ENCODE results near the gene DYRK1A. TPM values are rescaled to one million over a fixed set of nuclear protein-coding genes. Genes with fewer than 3 reads are reported as not detected.

DYRK1A gene
- total and polyA plus RNA-seq, 10 of the 15 experiments (the other 5 are each of a cell fraction or from before 2014, with no cell fraction given) = 2.4 to 68.6 (median 30.7) TPM

GRCh38 chr21:37514038-37514667 is 147.6 kb downstream of the DYRK1A start:
- H3K9ac ChIP-seq (ENCODE audit: control insufficient read depth, insufficient read depth, low read length) = no peak overlapping the region
- no TSS peak for BruUV-seq (replicated peaks)
- H3K4me2 ChIP-seq (ENCODE audit: control insufficient read depth, insufficient read depth) = no peak overlapping the region
- ATAC-seq = no peak
- no peak overlapping the region for H3K27ac ChIP-seq (ENCODE audit: control insufficient read depth, insufficient read depth)
- no peak overlapping the region for H3K4me3 ChIP-seq
- ChIA-PET RAD21 (ENCODE audit: unreplicated experiment) (no interaction called here), SMC1A (ENCODE audit: uncharacterized antibody, unreplicated experiment) (no interaction called here), POLR2A (no interaction called here), CTCF (no interaction called here)
- H3K79me2 ChIP-seq (ENCODE audit: control insufficient read depth, insufficient read depth, low read length) = no peaks in the 10 kb centered on the region
- H3K36me3 ChIP-seq (ENCODE audit: control insufficient read depth in 2 of 2, insufficient read depth in 2 of 2, low read length in 1 of 2) = peaks cover 20 to 58% of the 10 kb centered on the region in 2 experiments
- intact Hi-C loops (cut with micrococcal nuclease; ENCODE audit: unreplicated experiment) (no loop called here), in situ Hi-C loops (cut with MboI) (no loop called here)
- no peak overlapping the region for H2AFZ ChIP-seq (ENCODE audit: control insufficient read depth, low read depth, low read length)
- WGBS (ENCODE audit: insufficient coverage, insufficient replicate concordance, low lambda C conversion rate, missing lambda C conversion rate) = 51% methylated on average over 8 of the region's 8 CpGs
- TF ChIP-seq EZH2 (IDR thresholded peaks at IDR 0.05; ENCODE audit: borderline replicate concordance, control insufficient read depth, low read depth, low read length) (no peak), POLR2A (IDR thresholded peaks at IDR 0.05; ENCODE audit: low read depth, low read length) (0 out of 2 replicates have a peak, but pooled peaks have one; percentile 20)
- H3K9me3 ChIP-seq (replicated peaks; ENCODE audit: control insufficient read depth, insufficient read depth, low read length) = no peaks in the 10 kb centered on the region
- no peaks in the 10 kb centered on the region for H3K4me1 ChIP-seq (ENCODE audit: control insufficient read depth, insufficient read depth, low read length)
- no peaks in the 10 kb centered on the region for H3K27me3 ChIP-seq (replicated peaks in 1 of 2; ENCODE audit: control insufficient read depth in 2 of 2, insufficient read depth in 2 of 2, low read length in 1 of 2)
- no peaks in the 10 kb centered on the region for H4K20me1 ChIP-seq (ENCODE audit: control insufficient read depth, insufficient read depth)
- DNase-seq (ENCODE audit: low read depth, low spot score) = no peak
- no peak for FAIRE-seq

DNA sequence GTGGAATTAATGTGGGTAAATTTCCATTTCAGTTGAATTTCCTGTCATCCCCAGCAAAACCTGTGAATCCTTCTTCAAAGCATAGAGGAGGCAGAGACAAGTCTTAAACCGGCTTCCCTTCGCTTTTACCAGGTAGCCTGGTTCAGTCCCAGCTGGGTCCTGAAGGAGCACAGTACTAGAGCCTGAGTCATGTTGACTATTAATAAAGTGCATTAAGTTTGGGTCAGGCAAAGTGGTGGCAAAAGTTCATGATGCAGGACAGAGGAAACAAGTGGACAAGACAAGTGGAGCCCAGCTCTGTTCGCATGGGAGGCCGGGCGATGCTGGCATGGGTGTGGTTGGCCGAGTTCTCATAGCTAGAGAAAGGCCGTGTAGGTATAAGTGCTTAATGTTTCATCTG is 150.4 kb downstream of the DYRK1A start:
- 98% methylated on average over 7 of the region's 7 CpGs for WGBS (ENCODE audit: insufficient coverage, insufficient replicate concordance, low lambda C conversion rate, missing lambda C conversion rate)
- H3K4me1 ChIP-seq (ENCODE audit: control insufficient read depth, insufficient read depth, low read length) = no peaks in the 10 kb centered on the region
- TF ChIP-seq FOXK2 (IDR thresholded peaks at IDR 0.05) = no peak
- TF ChIP-seq YBX1 (IDR thresholded peaks at IDR 0.05) = no peak
- peak; percentile 49; the same call in 1 of the 2 replicates for TF ChIP-seq POLR2A (IDR thresholded peaks at IDR 0.05; ENCODE audit: low read depth, low read length)
- no peaks in the 10 kb centered on the region for H4K20me1 ChIP-seq (ENCODE audit: control insufficient read depth, insufficient read depth)
- ChIA-PET POLR2A (no interaction called here), SMC1A (ENCODE audit: uncharacterized antibody, unreplicated experiment) (interaction anchor here (0.6 kb wide), 1 partner anchor 106 kb away, joined by 3 read pairs; no protein-coding TSS in a partner anchor), CTCF (no interaction called here), RAD21 (ENCODE audit: unreplicated experiment) (no interaction called here)
- no peak overlapping the region for H2AFZ ChIP-seq (ENCODE audit: control insufficient read depth, low read depth, low read length)
- no peaks in the 10 kb centered on the region for H3K79me2 ChIP-seq (ENCODE audit: control insufficient read depth, insufficient read depth, low read length)
- H3K9ac ChIP-seq (ENCODE audit: control insufficient read depth, insufficient read depth, low read length) = no peak overlapping the region
- no peak overlapping the region for H3K4me3 ChIP-seq
- intact Hi-C loops (cut with micrococcal nuclease; ENCODE audit: unreplicated experiment) (no loop called here), in situ Hi-C loops (cut with MboI) (no loop called here)
- no peak for DNase-seq (ENCODE audit: low read depth, low spot score)
- no peak overlapping the region for H3K4me2 ChIP-seq (ENCODE audit: control insufficient read depth, insufficient read depth)
- peaks cover 12 to 34% of the 10 kb centered on the region in 2 experiments for H3K36me3 ChIP-seq (ENCODE audit: control insufficient read depth in 2 of 2, insufficient read depth in 2 of 2, low read length in 1 of 2)
- H3K27ac ChIP-seq (ENCODE audit: control insufficient read depth, insufficient read depth) = no peak overlapping the region
- BruUV-seq (replicated peaks) = no TSS peak
- ATAC-seq = no peak
- no peak for FAIRE-seq
- H3K27me3 ChIP-seq (replicated peaks in 1 of 2; ENCODE audit: control insufficient read depth in 2 of 2, insufficient read depth in 2 of 2, low read length in 1 of 2) = no peaks in the 10 kb centered on the region
- H3K9me3 ChIP-seq (replicated peaks; ENCODE audit: control insufficient read depth, insufficient read depth, low read length) = no peaks in the 10 kb centered on the region

Data from GM12878 (cell line).